ENCODE results near the gene SMIM23.
"Not testable (repeated sequence)": the region's sequence is repeated elsewhere in the genome, so short reads cannot be mapped to it uniquely, and the experiment has no call there.

Gene SMIM23

DNA sequence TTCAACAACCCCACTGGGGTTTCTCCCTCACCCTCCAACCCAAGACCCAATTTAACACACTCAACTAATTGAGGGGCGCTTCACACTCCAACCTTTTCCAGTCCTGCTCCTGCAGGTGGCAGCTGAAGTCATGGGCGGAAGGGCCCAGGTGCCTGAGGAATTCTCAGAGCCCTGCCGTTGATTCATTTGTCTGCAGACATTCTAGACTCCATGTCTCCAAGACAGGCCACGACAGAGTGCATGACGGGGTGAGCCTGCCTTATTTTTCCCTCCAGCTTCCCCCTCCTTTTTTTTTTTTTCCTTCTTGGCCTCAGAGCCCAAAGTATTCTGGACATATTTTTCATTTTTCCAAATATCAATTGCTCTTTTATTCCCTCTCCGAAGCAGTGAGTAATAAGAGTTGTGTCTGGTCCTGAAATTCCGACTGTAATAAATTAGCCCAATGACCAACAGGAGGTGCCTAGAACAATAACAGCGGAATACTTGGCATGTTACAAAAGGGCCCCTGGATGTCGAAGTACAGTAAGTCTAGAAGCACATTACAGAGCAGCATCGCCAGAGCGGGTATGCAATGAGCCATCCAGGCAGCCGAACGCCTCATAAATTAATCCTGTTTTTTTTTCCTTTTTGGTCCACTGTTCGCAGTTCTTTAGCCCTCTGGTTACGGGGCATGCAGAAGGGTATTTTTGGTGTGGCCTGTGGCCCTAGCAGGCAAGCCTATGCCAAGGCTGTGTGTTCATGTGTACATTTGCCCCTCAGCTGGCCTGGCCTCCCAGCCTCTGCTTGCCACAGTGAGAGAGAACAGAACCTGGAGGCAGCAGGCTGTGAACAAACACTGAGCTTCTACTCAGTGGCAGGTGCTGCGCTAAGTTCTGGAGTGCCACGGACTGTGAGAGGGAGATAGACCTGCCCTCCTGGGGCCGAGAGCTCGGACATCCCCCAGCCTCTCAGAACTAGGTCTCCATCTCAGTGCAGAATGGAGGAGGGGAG lies 8.6 kb upstream of the SMIM23 start:
- H3K27ac ChIP-seq (ENCODE audit: low read depth, low read length, poor library complexity, severe bottlenecking), result no peak overlapping the region
- no peak overlapping the region for H3K4me2 ChIP-seq (ENCODE audit: low read length)
- TF ChIP-seq, protein P1, sequence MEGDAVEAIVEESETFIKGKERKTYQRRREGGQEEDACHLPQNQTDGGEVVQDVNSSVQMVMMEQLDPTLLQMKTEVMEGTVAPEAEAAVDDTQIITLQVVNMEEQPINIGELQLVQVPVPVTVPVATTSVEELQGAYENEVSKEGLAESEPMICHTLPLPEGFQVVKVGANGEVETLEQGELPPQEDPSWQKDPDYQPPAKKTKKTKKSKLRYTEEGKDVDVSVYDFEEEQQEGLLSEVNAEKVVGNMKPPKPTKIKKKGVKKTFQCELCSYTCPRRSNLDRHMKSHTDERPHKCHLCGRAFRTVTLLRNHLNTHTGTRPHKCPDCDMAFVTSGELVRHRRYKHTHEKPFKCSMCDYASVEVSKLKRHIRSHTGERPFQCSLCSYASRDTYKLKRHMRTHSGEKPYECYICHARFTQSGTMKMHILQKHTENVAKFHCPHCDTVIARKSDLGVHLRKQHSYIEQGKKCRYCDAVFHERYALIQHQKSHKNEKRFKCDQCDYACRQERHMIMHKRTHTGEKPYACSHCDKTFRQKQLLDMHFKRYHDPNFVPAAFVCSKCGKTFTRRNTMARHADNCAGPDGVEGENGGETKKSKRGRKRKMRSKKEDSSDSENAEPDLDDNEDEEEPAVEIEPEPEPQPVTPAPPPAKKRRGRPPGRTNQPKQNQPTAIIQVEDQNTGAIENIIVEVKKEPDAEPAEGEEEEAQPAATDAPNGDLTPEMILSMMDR (IDR thresholded peaks at IDR 0.05; ENCODE audit: low read length), result no peak
- no peak for TF ChIP-seq EZH2 (IDR thresholded peaks at IDR 0.05; ENCODE audit: borderline replicate concordance, low read length)
- peaks cover 3% of the 10 kb centered on the region; the same call in 1 of the 2 replicates for H3K27me3 ChIP-seq (ENCODE audit: insufficient read depth, low read length)
- H3K79me2 ChIP-seq (ENCODE audit: insufficient read depth, low read length), result no peaks in the 10 kb centered on the region
- no peaks in the 10 kb centered on the region for H3K4me1 ChIP-seq (ENCODE audit: insufficient read depth, low read length, severe bottlenecking)
- H3K36me3 ChIP-seq (ENCODE audit: insufficient read depth, low read length), result no peaks in the 10 kb centered on the region
- no peaks in the 10 kb centered on the region for H4K20me1 ChIP-seq (ENCODE audit: insufficient read depth, low read length)
- no peak overlapping the region for H3K9ac ChIP-seq (ENCODE audit: low read length)
- no peaks in the 10 kb centered on the region for H3K9me3 ChIP-seq (ENCODE audit: low read length)
- H3K9me2 ChIP-seq (ENCODE audit: low read depth, low read length), result no peaks in the 10 kb centered on the region
- no peak overlapping the region for H3K4me3 ChIP-seq (ENCODE audit: low read depth, low read length, poor library complexity, severe bottlenecking)
- no peak overlapping the region for H2AFZ ChIP-seq (ENCODE audit: low read length)
- H3F3A ChIP-seq (ENCODE audit: insufficient read depth, low read length), result no peaks in the 10 kb centered on the region

DNA sequence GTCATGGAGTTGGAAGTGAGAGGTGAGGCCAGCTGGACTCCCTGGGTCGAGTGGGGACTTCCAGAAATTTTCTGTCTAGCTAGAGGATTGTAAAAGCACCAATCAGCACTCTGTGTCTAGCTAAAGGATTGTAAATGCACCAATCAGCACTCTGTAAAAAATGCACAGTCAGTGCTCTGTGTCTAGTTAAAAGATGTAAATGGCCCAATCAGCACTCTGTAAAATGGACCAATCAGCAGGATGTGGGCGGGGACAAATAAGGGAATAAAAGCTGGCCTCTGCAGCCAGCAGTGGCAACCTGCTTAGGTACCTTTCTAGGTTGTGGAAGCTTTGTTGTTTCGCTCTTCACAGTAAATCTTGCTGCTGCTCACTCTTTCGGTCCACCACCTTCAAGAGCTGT lies 3.9 kb upstream of the SMIM23 start:
- H3K4me2 ChIP-seq (ENCODE audit: low read length); H3K79me2 ChIP-seq (ENCODE audit: insufficient read depth, low read length); H3K9ac ChIP-seq (ENCODE audit: low read length); H3K9me3 ChIP-seq (ENCODE audit: low read length); H4K20me1 ChIP-seq (ENCODE audit: insufficient read depth, low read length); H2AFZ ChIP-seq (ENCODE audit: low read length); H3K27ac ChIP-seq (ENCODE audit: low read depth, low read length, poor library complexity, severe bottlenecking); H3K4me1 ChIP-seq (ENCODE audit: insufficient read depth, low read length, severe bottlenecking); H3K4me3 ChIP-seq (ENCODE audit: low read depth, low read length, poor library complexity, severe bottlenecking); H3K9me2 ChIP-seq (ENCODE audit: low read depth, low read length); H3F3A ChIP-seq (ENCODE audit: insufficient read depth, low read length); H3K36me3 ChIP-seq (ENCODE audit: insufficient read depth, low read length); H3K27me3 ChIP-seq (ENCODE audit: insufficient read depth, low read length): not testable (repeated sequence)

DNA sequence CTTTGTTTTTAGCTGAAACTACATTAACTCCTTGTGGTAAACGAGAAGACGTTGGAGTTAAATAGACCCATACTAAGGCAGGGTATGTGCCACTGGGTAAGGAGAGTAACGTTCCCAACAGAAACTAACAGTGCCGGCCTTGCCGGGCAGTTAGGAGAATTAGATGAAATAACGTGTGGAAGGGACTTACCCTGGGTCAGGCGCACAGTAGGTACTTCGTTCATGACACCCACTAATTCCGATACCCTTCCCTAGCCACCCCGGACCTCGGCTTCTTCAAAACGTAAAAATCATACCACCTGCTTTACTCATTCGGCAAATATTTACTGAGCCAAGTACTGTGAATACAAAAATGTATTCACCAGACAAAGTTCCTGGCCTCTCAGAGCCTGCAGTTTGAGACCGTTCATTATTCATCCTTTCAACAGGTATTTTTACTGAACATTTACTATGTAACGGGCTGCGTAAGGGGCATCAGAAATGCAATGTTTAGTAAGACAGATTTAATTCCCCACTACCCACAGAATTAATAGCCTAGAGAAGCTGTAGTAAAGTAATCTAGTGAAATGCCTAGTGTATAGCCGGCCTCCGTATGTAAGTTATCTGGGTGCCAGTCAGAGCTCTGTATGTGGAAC lies 3.2 kb upstream of the SMIM23 start:
- no peaks in the 10 kb centered on the region for H4K20me1 ChIP-seq (ENCODE audit: insufficient read depth, low read length)
- no peak overlapping the region for H3K4me2 ChIP-seq (ENCODE audit: low read length)
- H3K79me2 ChIP-seq (ENCODE audit: insufficient read depth, low read length), result no peaks in the 10 kb centered on the region
- H3K36me3 ChIP-seq (ENCODE audit: insufficient read depth, low read length), result no peaks in the 10 kb centered on the region
- H3K27ac ChIP-seq (ENCODE audit: low read depth, low read length, poor library complexity, severe bottlenecking), result no peak overlapping the region
- no peak overlapping the region for H3K4me3 ChIP-seq (ENCODE audit: low read depth, low read length, poor library complexity, severe bottlenecking)
- H3K9ac ChIP-seq (ENCODE audit: low read length), result no peak overlapping the region
- no peaks in the 10 kb centered on the region for H3K4me1 ChIP-seq (ENCODE audit: insufficient read depth, low read length, severe bottlenecking)
- no peaks in the 10 kb centered on the region for H3K9me2 ChIP-seq (ENCODE audit: low read depth, low read length)
- H3F3A ChIP-seq (ENCODE audit: insufficient read depth, low read length), result no peaks in the 10 kb centered on the region
- no peak overlapping the region for H2AFZ ChIP-seq (ENCODE audit: low read length)
- H3K9me3 ChIP-seq (ENCODE audit: low read length), result no peaks in the 10 kb centered on the region
- TF ChIP-seq EZH2 (IDR thresholded peaks at IDR 0.05; ENCODE audit: borderline replicate concordance, low read length), result no peak
- TF ChIP-seq, protein P1 (IDR thresholded peaks at IDR 0.05; ENCODE audit: low read length), result no peak
- 0 out of 2 replicates have a peak, but pooled peaks cover 6% of the 10 kb centered on the region for H3K27me3 ChIP-seq (ENCODE audit: insufficient read depth, low read length)
